HCT116 (cell line): ENCODE data around the gene ARHGEF10L. TPM values are rescaled to one million over a fixed set of nuclear protein-coding genes. Genes with fewer than 3 reads are reported as not detected.

Source experiments
- ATAC-seq: fragments of 200-7000 bp; cut with Tn5 transposase; 2 replicates; pipeline ENCODE4 v1.9.1; 2020; ENCODE audit warnings: mild to moderate bottlenecking, moderate library complexity
- BruUV-seq: library from RNA; stranded (reverse); fragments of 400-500 nt; replicated peaks from 2 replicates; lab custom pipeline; 2021; lab: Mats Ljungman, UMichigan
- CTCF ChIA-PET: fragments of 300-600 bp; sonication (Branson Sonifier 250); formaldehyde crosslinking; loops from one replicate; lab custom pipeline; 2021; ENCODE audit warnings: antibody characterized with exemption; lab: Charles Lee
- POLR2A ChIA-PET: fragments of 300-600, 350-600 bp; sonication (Branson Sonifier 250); formaldehyde crosslinking; loops from one replicate; lab custom pipeline; 2021; ENCODE audit warnings: antibody characterized with exemption; lab: Charles Lee
- RAD21 ChIA-PET, 2 experiments: fragments of 300-600 bp; sonication (Branson Sonifier 250); formaldehyde crosslinking; loops; one replicate each; lab custom pipeline; 2023; ENCODE audit warnings: low total read pairs in 2 of 2; ENCODE audit not compliant: uncharacterized antibody in 2 of 2, unreplicated experiment in 2 of 2, low non-redundant PET in 1 of 2; lab: Charles Lee
- DNase-seq: peaks from one replicate; pipeline ENCODE4 v3.0.0-alpha.2; 2010; ENCODE audit warnings: low read depth, low spot score
- H2AFZ ChIP-seq: fragments of 200-600 bp; shearing (Covaris generic), sonication (generic); 2 replicates; pipeline ENCODE4 v1.6.1; 2017; ENCODE audit warnings: low read depth, mixed run types, mixed read lengths, antibody characterized with exemption, low read length; ENCODE audit not compliant: poor library complexity, severe bottlenecking
- H3K27ac ChIP-seq: 2 replicates; pipeline ENCODE4 v1.5.1; 2012; ENCODE audit warnings: low read depth, low read length
- H3K27me3 ChIP-seq: fragments of 200-600 bp; sonication (generic); 2 replicates; pipeline ENCODE4 v1.6.1; 2016; ENCODE audit warnings: mixed run types, low read length, mixed read lengths; ENCODE audit not compliant: insufficient read depth
- H3K36me3 ChIP-seq, 2 experiments: fragments of 200-500 bp in 1 of 2; fragments of 200-600 bp in 1 of 2; sonication (Bioruptor generic) in 1 of 2; sonication (generic) in 1 of 2; 2 replicates each; pipeline versions ENCODE4 v1.5.1 to v1.6.1; 2014 to 2016; ENCODE audit warnings: low read length in 2 of 2, inconsistent platforms in 1 of 2, mixed read lengths in 1 of 2, mixed run types in 1 of 2; ENCODE audit not compliant: insufficient read depth in 2 of 2, control insufficient read depth in 1 of 2
- H3K4me1 ChIP-seq, 2 experiments: fragments of 200-600 bp in 1 of 2; sonication (generic) in 1 of 2; 2 replicates each; pipeline versions ENCODE4 v1.5.1 to v1.6.1; 2012 to 2017; ENCODE audit warnings: low read length in 2 of 2, inconsistent platforms in 1 of 2, mild to moderate bottlenecking in 1 of 2, mixed read lengths in 1 of 2, mixed run types in 1 of 2, moderate library complexity in 1 of 2; ENCODE audit not compliant: insufficient read depth in 2 of 2, control insufficient read depth in 1 of 2
- H3K4me2 ChIP-seq: fragments of 200-600 bp; sonication (generic); 2 replicates; pipeline ENCODE4 v1.6.1; 2017; ENCODE audit warnings: mixed run types, low read length, mixed read lengths
- H3K4me3 ChIP-seq, 2 experiments: fragments of 200-600 bp in 1 of 2; sonication (generic) in 1 of 2; replicated peaks in 1 of 2; 2 replicates each; pipeline ENCODE4 v1.5.1; 2011 to 2016; ENCODE audit warnings: low read length in 2 of 2, control low read depth in 1 of 2, low read depth in 1 of 2, mild to moderate bottlenecking in 1 of 2, mixed read lengths in 1 of 2, mixed run types in 1 of 2
- H3K79me2 ChIP-seq: fragments of 200-600 bp; sonication (generic); 2 replicates; pipeline ENCODE4 v1.6.1; 2017; ENCODE audit warnings: mild to moderate bottlenecking, mixed run types, low read length, moderate library complexity, mixed read lengths; ENCODE audit not compliant: insufficient read depth
- H3K9ac ChIP-seq: fragments of 200-600 bp; sonication (generic); 2 replicates; pipeline ENCODE4 v1.6.1; 2016; ENCODE audit warnings: low read length, mixed read lengths
- H3K9me2 ChIP-seq: fragments of 200-600 bp; sonication (generic), shearing (Covaris generic); 2 replicates; pipeline ENCODE4 v1.6.1; 2017; ENCODE audit warnings: mixed run types, mild to moderate bottlenecking, moderate library complexity; ENCODE audit not compliant: insufficient read depth
- H3K9me3 ChIP-seq, 2 experiments: fragments of 200-500 bp in 1 of 2; fragments of 200-600 bp in 1 of 2; sonication (Bioruptor generic) in 1 of 2; sonication (generic) in 1 of 2; 2 replicates each; pipeline ENCODE4 v1.6.1; 2014 to 2017; ENCODE audit warnings: low read length in 2 of 2, mixed read lengths in 2 of 2, inconsistent platforms in 1 of 2, low read depth in 1 of 2, mild to moderate bottlenecking in 1 of 2, mixed run types in 1 of 2, moderate library complexity in 1 of 2; ENCODE audit not compliant: control insufficient read depth in 1 of 2, insufficient read depth in 1 of 2
- H4K20me1 ChIP-seq: fragments of 200-600 bp; sonication (generic), shearing (Covaris generic); 2 replicates; pipeline ENCODE4 v1.6.1; 2017; ENCODE audit warnings: mixed run types, mild to moderate bottlenecking, moderate library complexity; ENCODE audit not compliant: insufficient read depth
- EZH2 ChIP-seq: fragments of 200-600 bp; sonication (generic); IDR thresholded peaks from 2 replicates; pipeline ENCODE4 v1.6.1; 2017; ENCODE audit warnings: antibody characterized with exemption, mixed run types
- EZH2phosphoT487 ChIP-seq: fragments of 200-600 bp; IDR thresholded peaks from 2 replicates; pipeline ENCODE4 v1.6.1; 2018; ENCODE audit warnings: antibody characterized with exemption, borderline replicate concordance
- FOSL1 ChIP-seq: IDR thresholded peaks from 2 replicates; pipeline ENCODE4 v1.6.1; 2012; ENCODE audit warnings: low read depth
- JUND ChIP-seq: IDR thresholded peaks from 2 replicates; pipeline ENCODE4 v1.6.1; 2012
- SP1 ChIP-seq: IDR thresholded peaks from 2 replicates; pipeline ENCODE4 v1.6.1; 2012; ENCODE audit warnings: low read depth
- YY1 ChIP-seq: IDR thresholded peaks from 2 replicates; pipeline ENCODE4 v1.6.1; 2011; ENCODE audit warnings: low read length, low read depth, moderate library complexity, mild to moderate bottlenecking; ENCODE audit not compliant: insufficient replicate concordance; ENCODE audit errors: extremely low read depth
- intact Hi-C: fragments of 100-400 bp; cut with micrococcal nuclease; formaldehyde crosslinking; loops from 2 replicates; pipeline ENCODE4 v1.10.0; 2022
- total RNA-seq: library from RNA; stranded (reverse); gene quantifications from one replicate; pipeline ENCODE4 v1.2.1, GENCODE V29; 2021; ENCODE audit not compliant: unreplicated experiment
- TF ChIP-seq, protein P1 (sequence below): IDR thresholded peaks from 2 replicates; pipeline ENCODE4 v1.6.1; 2012
- TF ChIP-seq, protein P2 (sequence below): IDR thresholded peaks from 2 replicates; pipeline ENCODE4 v1.6.1; 2011; ENCODE audit warnings: mild to moderate bottlenecking, low read length, moderate library complexity; ENCODE audit not compliant: insufficient replicate concordance; ENCODE audit errors: extremely low read depth

ARHGEF10L gene
- total RNA-seq, 1 experiment from 2014 or later = 14.7 TPM

DNA sequence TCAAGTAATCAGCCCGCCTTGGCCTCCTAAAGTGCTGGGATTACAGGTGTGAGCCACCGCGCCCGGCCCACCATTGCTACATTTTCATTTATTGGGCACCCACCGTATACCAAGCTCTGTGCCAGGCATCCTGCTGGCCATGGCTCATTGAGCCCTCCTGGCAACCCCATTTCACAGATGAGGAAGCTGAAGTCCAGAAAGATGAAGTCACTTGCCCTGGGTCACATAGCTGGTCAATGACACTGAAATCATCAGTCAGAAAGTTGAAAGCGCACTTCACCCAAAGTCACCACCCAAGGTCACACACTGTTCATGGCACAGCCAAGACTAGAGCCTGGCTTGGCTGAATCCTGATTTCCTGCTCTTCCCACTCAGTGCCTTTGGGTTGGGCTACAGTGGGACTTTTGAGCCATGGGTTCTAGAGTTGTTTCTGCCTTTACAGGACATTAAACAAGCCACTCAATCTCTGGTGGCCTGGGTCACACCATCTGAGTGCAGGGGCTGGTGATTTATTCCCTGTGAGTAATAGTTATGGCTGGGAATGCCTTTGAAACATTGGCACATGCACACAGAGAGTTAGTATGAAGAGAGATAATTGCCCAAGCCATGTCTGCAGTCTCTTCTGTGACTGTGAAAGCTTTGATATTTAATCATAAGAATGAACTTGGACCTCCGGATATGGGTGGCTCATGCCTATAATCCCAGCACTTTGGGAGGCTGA, 16.0 kb upstream of the ARHGEF10L start:
- no TSS peak for BruUV-seq
- H3K9me3 ChIP-seq = no peaks in the 10 kb centered on the region
- H3K79me2 ChIP-seq = no peaks in the 10 kb centered on the region
- H3K4me2 ChIP-seq = peak overlapping the region; percentile 48
- ATAC-seq = peak; percentile 26
- no peaks in the 10 kb centered on the region for H3K36me3 ChIP-seq
- peak; percentile 39 for DNase-seq
- ChIA-PET CTCF (interaction anchor here (1.0 to 1.7 kb wide), 3 partner anchors 29 to 83 kb away, joined by 3 read pairs; no protein-coding TSS in a partner anchor), POLR2A (no interaction called here), RAD21 (no interaction called here)
- no peaks in the 10 kb centered on the region for H4K20me1 ChIP-seq
- TF ChIP-seq JUND (0 out of 2 replicates have a peak, but pooled peaks have one; percentile 42), SP1 (0 out of 2 replicates have a peak, but pooled peaks have one; percentile 29), EZH2 (no peak), YY1 (no peak), FOSL1 (0 out of 2 replicates have a peak, but pooled peaks have one; percentile 30)
- TF ChIP-seq, protein P1, sequence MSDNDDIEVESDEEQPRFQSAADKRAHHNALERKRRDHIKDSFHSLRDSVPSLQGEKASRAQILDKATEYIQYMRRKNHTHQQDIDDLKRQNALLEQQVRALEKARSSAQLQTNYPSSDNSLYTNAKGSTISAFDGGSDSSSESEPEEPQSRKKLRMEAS = peak; percentile 53
- peaks cover 62 to 93% of the 10 kb centered on the region in 2 experiments for H3K4me1 ChIP-seq
- H3K9me2 ChIP-seq = no peaks in the 10 kb centered on the region
- H3K27ac ChIP-seq = 0 out of 2 replicates have a peak overlapping the region, but pooled peaks have one; percentile 18
- H2AFZ ChIP-seq = no peak overlapping the region
- H3K27me3 ChIP-seq = no peaks in the 10 kb centered on the region
- H3K4me3 ChIP-seq = no peak overlapping the region
- peak overlapping the region; percentile 26; the same call in 1 of the 2 replicates for H3K9ac ChIP-seq
- intact Hi-C loops = no loop called here

DNA sequence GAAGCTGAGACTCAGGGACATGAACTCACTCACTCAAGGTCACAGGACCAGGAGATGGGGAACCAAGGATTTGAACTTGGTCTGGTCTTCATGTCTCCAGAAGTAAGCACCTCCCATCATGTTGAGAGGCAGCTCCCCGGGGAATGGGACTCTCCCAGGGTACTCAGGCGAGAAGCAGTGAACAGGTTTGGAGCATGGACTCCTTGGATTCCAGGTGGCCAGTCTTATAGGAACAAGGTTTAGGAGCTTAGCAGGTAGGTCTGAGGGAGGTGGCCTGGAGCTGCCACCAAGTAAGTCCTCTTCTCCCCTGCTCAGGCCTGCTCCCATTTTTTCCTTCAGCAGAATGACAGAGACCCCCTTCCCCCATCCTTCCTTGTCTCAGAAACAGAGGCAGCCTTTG, 14.9 kb upstream of the ARHGEF10L start:
- intact Hi-C loops = no loop called here
- H3K4me2 ChIP-seq = peak overlapping the region; percentile 21; the same call in 1 of the 2 replicates
- ATAC-seq (no peak), DNase-seq (no peak)
- H3K9ac ChIP-seq = no peak overlapping the region
- H3K4me1 ChIP-seq = peaks cover 67 to 98% of the 10 kb centered on the region in 2 experiments
- H3K79me2 ChIP-seq = no peaks in the 10 kb centered on the region
- H3K9me3 ChIP-seq = no peaks in the 10 kb centered on the region
- no TSS peak for BruUV-seq
- POLR2A ChIA-PET = no interaction called here
- H3K9me2 ChIP-seq = no peaks in the 10 kb centered on the region
- no peak overlapping the region for H3K27ac ChIP-seq
- H3K4me3 ChIP-seq = no peak overlapping the region
- H4K20me1 ChIP-seq = no peaks in the 10 kb centered on the region
- H3K27me3 ChIP-seq = no peaks in the 10 kb centered on the region
- CTCF ChIA-PET = interaction anchor here (1.3 to 1.7 kb wide), 3 partner anchors 17 to 50 kb away, joined by 3 to 4 read pairs (median 3); no protein-coding TSS in a partner anchor
- no peaks in the 10 kb centered on the region for H3K36me3 ChIP-seq
- no peak overlapping the region for H2AFZ ChIP-seq
- RAD21 ChIA-PET = no interaction called here
- TF ChIP-seq, protein P1 = no peak
- no peak for TF ChIP-seq EZH2phosphoT487
- TF ChIP-seq, protein P2, sequence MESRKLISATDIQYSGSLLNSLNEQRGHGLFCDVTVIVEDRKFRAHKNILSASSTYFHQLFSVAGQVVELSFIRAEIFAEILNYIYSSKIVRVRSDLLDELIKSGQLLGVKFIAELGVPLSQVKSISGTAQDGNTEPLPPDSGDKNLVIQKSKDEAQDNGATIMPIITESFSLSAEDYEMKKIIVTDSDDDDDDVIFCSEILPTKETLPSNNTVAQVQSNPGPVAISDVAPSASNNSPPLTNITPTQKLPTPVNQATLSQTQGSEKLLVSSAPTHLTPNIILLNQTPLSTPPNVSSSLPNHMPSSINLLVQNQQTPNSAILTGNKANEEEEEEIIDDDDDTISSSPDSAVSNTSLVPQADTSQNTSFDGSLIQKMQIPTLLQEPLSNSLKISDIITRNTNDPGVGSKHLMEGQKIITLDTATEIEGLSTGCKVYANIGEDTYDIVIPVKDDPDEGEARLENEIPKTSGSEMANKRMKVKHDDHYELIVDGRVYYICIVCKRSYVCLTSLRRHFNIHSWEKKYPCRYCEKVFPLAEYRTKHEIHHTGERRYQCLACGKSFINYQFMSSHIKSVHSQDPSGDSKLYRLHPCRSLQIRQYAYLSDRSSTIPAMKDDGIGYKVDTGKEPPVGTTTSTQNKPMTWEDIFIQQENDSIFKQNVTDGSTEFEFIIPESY = no peak
